Activated naive CD8-positive, alpha-beta T cell treated with anti-CD3 and anti-CD28 coated beads, Interleukin-2, amount 50 U/mL, for 24 hours (primary cell): ENCODE results near the gene RARRES2.
"Not testable (repeated sequence)": the region's sequence is repeated elsewhere in the genome, so short reads cannot be mapped to it uniquely, and the experiment has no call there.

Source experiments
- ATAC-seq: fragments of 150-1000 bp; cut with Tn5 transposase; one replicate; pipeline ENCODE4 v1.10.0; 2021
- DNase-seq: peaks from one replicate; pipeline ENCODE4 v3.0.0; 2021
- H3K27ac Mint-ChIP-seq: one replicate; pipeline ENCODE4 v1.8.0; 2021; ENCODE audit warnings: mild to moderate bottlenecking, mixed read lengths
- H3K27me3 Mint-ChIP-seq: one replicate; pipeline ENCODE4 v1.8.0; 2021; ENCODE audit warnings: mixed read lengths
- H3K36me3 Mint-ChIP-seq: one replicate; pipeline ENCODE4 v1.8.0; 2021; ENCODE audit warnings: low read depth, mixed read lengths
- H3K4me1 Mint-ChIP-seq: one replicate; pipeline ENCODE4 v1.8.0; 2021; ENCODE audit warnings: mixed read lengths
- H3K4me3 Mint-ChIP-seq: one replicate; pipeline ENCODE4 v1.8.0; 2021; ENCODE audit warnings: mild to moderate bottlenecking, moderate library complexity, mixed read lengths
- H3K9me3 Mint-ChIP-seq: one replicate; pipeline ENCODE4 v1.8.0; 2021; ENCODE audit warnings: mixed read lengths

Gene RARRES2

DNA sequence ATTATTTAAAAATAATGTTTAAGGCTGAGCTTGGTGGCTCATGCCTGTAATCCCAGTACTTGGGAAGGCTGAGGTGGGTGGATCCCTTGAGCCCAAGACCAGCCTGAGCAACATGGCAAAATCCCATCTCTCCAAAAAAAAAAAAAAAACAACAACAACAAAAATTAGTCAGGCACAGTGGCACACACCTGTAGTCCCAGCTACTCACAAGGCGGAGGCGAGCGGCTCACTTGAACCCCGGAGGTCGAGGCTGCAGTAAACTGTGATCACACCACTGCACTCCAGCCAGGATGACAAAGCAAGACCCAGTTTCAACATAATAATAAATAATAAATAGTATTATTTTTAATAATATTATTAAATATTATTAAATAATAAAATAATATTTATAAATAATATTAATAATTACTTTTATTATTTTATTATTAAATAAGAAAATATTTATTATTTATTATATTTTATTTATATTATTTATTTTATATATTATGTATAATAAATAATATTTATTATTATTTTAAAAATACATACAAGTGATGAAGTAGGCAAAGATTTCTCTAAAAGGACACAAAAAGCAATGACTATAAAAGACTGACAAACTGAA lies 26.7 kb downstream of the RARRES2 start:
- Mint-ChIP-seq H3K36me3 (no peaks in the 10 kb centered on the region), H3K4me3 (no peak overlapping the region), H3K9me3 (no peaks in the 10 kb centered on the region), H3K27ac (no peak overlapping the region), H3K4me1 (peaks cover 3% of the 10 kb centered on the region), H3K27me3 (no peaks in the 10 kb centered on the region)
- DNase-seq (no peak), ATAC-seq (no peak)

DNA sequence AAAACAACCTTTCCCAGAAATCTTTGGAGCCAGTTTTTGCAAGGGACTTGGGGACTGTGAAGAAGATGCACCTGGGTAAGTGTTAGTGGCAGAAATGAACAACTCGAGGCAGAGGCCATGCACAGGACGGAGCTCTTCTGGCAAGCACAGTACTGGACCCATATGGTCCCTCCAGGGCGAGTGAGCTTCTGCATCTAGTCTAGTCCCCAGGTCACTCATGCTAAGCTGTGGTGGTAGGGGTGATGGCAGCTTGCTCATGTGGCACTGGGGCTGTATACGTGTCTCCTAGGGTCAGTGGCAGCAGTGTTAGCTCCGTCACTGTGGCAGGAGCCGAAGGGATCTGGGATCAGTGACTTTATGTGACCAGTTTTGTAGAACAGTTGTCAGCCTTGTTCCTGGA lies 27.6 kb downstream of the RARRES2 start:
- DNase-seq (no peak), ATAC-seq (no peak)
- Mint-ChIP-seq H3K9me3 (no peaks in the 10 kb centered on the region), H3K36me3 (no peaks in the 10 kb centered on the region), H3K27ac (no peak overlapping the region), H3K27me3 (no peaks in the 10 kb centered on the region), H3K4me1 (peaks cover 1% of the 10 kb centered on the region), H3K4me3 (no peak overlapping the region)

DNA sequence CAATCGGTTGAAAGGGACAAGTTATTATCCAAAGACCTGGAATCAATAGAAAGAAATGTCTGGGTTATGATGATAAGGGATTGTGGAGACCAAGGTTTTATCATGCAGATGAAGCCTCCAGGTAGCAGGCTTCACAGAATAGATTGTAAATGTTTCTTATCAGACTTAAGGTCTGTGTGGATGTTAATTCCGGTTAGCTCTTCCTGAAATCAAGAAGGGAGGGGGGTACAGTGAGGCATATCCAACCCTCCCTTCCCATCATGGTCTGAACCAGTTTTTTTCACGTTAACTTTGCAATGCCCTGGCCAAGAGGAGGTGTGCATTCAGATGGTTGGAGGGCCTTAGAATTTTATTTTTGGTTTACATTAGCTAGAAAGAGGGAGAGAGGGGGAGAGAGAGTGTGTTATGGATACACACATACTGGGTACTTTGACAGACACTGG lies 28.0 kb downstream of the RARRES2 start:
- Mint-ChIP-seq H3K27ac (no peak overlapping the region), H3K27me3 (no peaks in the 10 kb centered on the region), H3K9me3 (no peaks in the 10 kb centered on the region), H3K4me3 (no peak overlapping the region), H3K36me3 (no peaks in the 10 kb centered on the region), H3K4me1 (no peaks in the 10 kb centered on the region)
- ATAC-seq = no peak
- DNase-seq = no peak

DNA sequence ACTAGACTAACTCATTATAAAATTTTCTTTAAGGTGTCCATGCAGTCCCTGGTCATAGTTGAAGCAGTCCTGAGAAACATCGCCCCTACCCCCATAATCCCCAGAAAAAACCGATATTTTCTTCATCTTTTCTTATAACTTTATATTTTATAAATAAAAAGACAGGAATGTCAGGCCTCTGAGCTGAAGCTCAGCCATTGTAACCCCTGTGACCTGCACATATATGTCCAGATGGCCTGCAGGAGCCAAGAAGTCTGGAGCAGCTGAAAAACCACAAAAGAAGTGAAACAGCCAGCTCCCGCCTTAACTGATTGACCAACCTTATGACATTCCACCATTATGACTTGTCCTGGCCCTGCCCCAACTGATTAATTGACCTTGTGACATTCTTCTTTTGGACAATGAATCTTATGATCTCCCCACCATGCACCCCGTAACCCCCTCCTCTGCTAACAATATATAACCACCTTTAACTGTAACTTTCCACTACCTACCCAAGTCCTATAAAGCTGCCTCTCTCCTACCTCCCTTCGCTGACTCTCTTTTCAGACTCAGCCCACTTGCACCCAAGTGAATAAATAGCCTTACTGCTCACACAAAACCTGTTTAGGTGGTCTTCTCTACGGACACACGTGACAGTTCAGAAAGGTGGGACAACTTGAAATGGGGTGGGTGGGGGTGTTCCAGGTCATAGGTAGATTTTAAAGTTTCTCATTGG lies 28.6 kb downstream of the RARRES2 start:
- H3K4me1 Mint-ChIP-seq, DNase-seq, H3K27me3 Mint-ChIP-seq, H3K36me3 Mint-ChIP-seq, H3K4me3 Mint-ChIP-seq, H3K27ac Mint-ChIP-seq, ATAC-seq, H3K9me3 Mint-ChIP-seq: not testable (repeated sequence)

GRCh38 chr7:150311711-150312110 lies 29.7 kb downstream of the RARRES2 start:
- Mint-ChIP-seq H3K9me3 (no peaks in the 10 kb centered on the region), H3K27ac (no peak overlapping the region), H3K27me3 (no peaks in the 10 kb centered on the region), H3K36me3 (no peaks in the 10 kb centered on the region), H3K4me3 (no peak overlapping the region), H3K4me1 (no peaks in the 10 kb centered on the region)
- ATAC-seq (no peak), DNase-seq (no peak)

GRCh38 chr7:150311146-150311545 lies 30.3 kb downstream of the RARRES2 start:
- H3K36me3 Mint-ChIP-seq = no peaks in the 10 kb centered on the region
- no peak overlapping the region for H3K27ac Mint-ChIP-seq
- no peak overlapping the region for H3K4me3 Mint-ChIP-seq
- H3K9me3 Mint-ChIP-seq = no peaks in the 10 kb centered on the region
- H3K4me1 Mint-ChIP-seq = no peaks in the 10 kb centered on the region
- ATAC-seq (no peak), DNase-seq (no peak)
- H3K27me3 Mint-ChIP-seq = no peaks in the 10 kb centered on the region

- ATAC-seq (no peak), DNase-seq (no peak)
- no peaks in the 10 kb centered on the region for H3K27me3 Mint-ChIP-seq
- H3K4me1 Mint-ChIP-seq = no peaks in the 10 kb centered on the region
- no peaks in the 10 kb centered on the region for H3K36me3 Mint-ChIP-seq
- H3K27ac Mint-ChIP-seq = no peak overlapping the region
- H3K4me3 Mint-ChIP-seq = no peak overlapping the region
- no peaks in the 10 kb centered on the region for H3K9me3 Mint-ChIP-seq
These were observed 32.9 kb downstream of the RARRES2 start for GRCh38 chr7:150308575-150308974.

DNA sequence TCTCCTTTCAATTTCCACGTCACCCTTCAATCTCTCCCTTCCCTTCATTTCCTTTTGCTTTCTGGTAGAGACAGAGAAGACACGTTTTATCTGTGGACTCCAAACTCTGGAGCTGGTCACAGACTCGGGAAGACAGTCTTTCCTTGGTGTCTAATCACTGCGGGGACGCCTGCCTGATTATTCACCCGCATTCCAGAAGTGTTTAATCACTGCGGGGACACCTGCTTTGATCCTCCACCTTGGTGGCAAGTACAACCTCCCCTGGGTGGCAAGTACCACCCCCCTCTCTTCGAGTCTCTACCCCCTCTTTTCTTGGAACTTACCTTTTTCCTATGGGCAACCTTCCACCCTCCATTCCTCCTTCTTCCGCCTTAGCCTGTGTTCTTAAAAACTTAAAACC lies 33.5 kb downstream of the RARRES2 start:
- no peak for ATAC-seq
- no peaks in the 10 kb centered on the region for H3K27me3 Mint-ChIP-seq
- no peaks in the 10 kb centered on the region for H3K4me1 Mint-ChIP-seq
- H3K4me3 Mint-ChIP-seq = no peak overlapping the region
- H3K27ac Mint-ChIP-seq = no peak overlapping the region
- no peaks in the 10 kb centered on the region for H3K9me3 Mint-ChIP-seq
- no peaks in the 10 kb centered on the region for H3K36me3 Mint-ChIP-seq
- DNase-seq = no peak

- Mint-ChIP-seq H3K36me3 (no peaks in the 10 kb centered on the region), H3K27me3 (no peaks in the 10 kb centered on the region), H3K9me3 (no peaks in the 10 kb centered on the region), H3K27ac (no peak overlapping the region), H3K4me3 (no peak overlapping the region), H3K4me1 (no peaks in the 10 kb centered on the region)
- DNase-seq (no peak), ATAC-seq (no peak)
These were observed 34.3 kb downstream of the RARRES2 start for GRCh38 chr7:150307129-150307528.

DNA sequence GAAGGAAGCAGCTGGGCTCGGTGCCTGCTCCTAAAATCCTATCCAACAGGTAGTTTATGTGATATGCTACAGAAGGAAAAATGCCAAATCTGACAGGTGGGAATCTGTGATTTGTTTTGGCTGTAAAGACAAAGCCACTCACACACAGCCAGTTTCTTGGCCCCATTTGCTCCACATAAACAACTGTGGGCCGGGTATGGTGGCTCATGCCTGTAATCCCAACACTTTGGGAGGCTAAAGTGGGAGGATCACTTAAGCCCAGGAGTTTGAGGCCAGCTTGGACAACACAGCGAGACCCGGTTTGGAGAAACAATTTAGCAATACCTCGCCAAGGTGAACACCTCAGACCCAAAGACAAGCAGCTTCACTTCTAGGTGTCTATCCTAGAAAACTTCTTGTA lies 35.1 kb downstream of the RARRES2 start:
- H3K4me1 Mint-ChIP-seq, H3K27me3 Mint-ChIP-seq, H3K36me3 Mint-ChIP-seq, H3K4me3 Mint-ChIP-seq, H3K27ac Mint-ChIP-seq, H3K9me3 Mint-ChIP-seq, ATAC-seq, DNase-seq: not testable (repeated sequence)

GRCh38 chr7:150305903-150306284 lies 35.5 kb downstream of the RARRES2 start:
- H3K9me3 Mint-ChIP-seq, ATAC-seq, H3K27ac Mint-ChIP-seq: not testable (repeated sequence)

GRCh38 chr7:150305259-150305902 lies 36.0 kb downstream of the RARRES2 start:
- not testable (repeated sequence) for H3K4me1 Mint-ChIP-seq, DNase-seq, H3K27me3 Mint-ChIP-seq, H3K27ac Mint-ChIP-seq, H3K9me3 Mint-ChIP-seq, H3K36me3 Mint-ChIP-seq, ATAC-seq, H3K4me3 Mint-ChIP-seq

More at GRCh38 chr7:150305903-150306284, 35.5 kb downstream of the RARRES2 start:
- H3K4me3 Mint-ChIP-seq, DNase-seq, H3K36me3 Mint-ChIP-seq, H3K27me3 Mint-ChIP-seq, H3K4me1 Mint-ChIP-seq: not testable (repeated sequence)

GRCh38 chr7:150304499-150305258 lies 36.8 kb downstream of the RARRES2 start:
- not testable (repeated sequence) for H3K27me3 Mint-ChIP-seq, ATAC-seq, H3K4me3 Mint-ChIP-seq, H3K36me3 Mint-ChIP-seq, DNase-seq, H3K9me3 Mint-ChIP-seq, H3K27ac Mint-ChIP-seq, H3K4me1 Mint-ChIP-seq

DNA sequence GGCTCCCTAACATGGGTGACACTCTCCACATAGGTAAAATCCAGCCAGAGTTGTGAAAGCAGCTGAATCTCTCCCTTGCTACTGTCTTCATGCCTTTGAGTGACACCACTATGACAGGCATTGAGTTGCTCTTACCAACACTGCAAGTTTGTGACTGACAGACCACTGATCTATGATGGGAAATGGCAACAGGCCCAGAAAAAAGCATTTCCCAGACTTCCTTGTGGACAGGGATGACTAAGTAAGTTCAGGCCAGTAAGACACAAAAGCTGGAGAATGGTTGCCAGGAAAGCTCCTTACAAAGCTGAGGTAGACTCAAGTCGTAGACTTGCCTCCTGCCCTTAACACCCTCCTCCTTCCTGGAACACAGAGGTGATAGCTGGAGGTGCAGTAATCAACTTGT lies 38.5 kb downstream of the RARRES2 start:
- not testable (repeated sequence) for H3K4me3 Mint-ChIP-seq, H3K27ac Mint-ChIP-seq, H3K9me3 Mint-ChIP-seq, ATAC-seq, H3K4me1 Mint-ChIP-seq, H3K36me3 Mint-ChIP-seq, DNase-seq, H3K27me3 Mint-ChIP-seq

DNA sequence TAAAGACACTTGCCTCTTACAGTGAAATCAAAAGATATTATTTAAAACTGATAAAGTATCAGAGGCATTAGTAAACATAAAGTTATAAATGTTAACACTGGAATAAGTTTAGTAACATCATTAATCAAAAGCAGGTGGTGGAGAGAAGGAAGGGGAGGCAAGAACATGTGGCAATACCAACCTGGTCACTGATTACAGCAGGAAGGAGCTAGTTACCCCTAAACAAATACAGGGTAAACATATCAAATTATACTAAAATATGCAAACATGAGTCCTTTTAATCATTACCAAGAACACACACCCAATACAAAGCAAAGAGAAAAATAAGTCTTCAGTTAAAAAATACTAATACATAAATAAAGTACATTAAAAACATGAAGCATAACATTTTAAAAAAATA lies 43.5 kb downstream of the RARRES2 start:
- H3K4me3 Mint-ChIP-seq, DNase-seq, H3K9me3 Mint-ChIP-seq, H3K27ac Mint-ChIP-seq, H3K36me3 Mint-ChIP-seq, H3K27me3 Mint-ChIP-seq, ATAC-seq, H3K4me1 Mint-ChIP-seq: not testable (repeated sequence)
